Endothelial cell of umbilical vein (primary cell): ENCODE data around the gene NCF4. TPM values are rescaled to one million over a fixed set of nuclear protein-coding genes. Genes with fewer than 3 reads are reported as not detected.

Experiments used
- BruUV-seq: library from RNA; stranded (reverse); fragments of 400-500 nt; replicated peaks from 2 replicates; lab custom pipeline; 2021; lab: Mats Ljungman, UMichigan
- CTCF ChIA-PET: fragments of 300-600, 350-600 bp; sonication (Branson Sonifier 250); formaldehyde crosslinking; loops from one replicate; lab custom pipeline; 2021; ENCODE audit warnings: antibody characterized with exemption, inconsistent platforms; lab: Charles Lee
- POLR2A ChIA-PET: fragments of 300-600, 350-600 bp; sonication (Branson Sonifier 250); formaldehyde crosslinking; loops from one replicate; lab custom pipeline; 2021; ENCODE audit warnings: antibody characterized with exemption, inconsistent platforms; lab: Charles Lee
- DNase-seq: peaks from one replicate; pipeline ENCODE4 v3.0.0-alpha.2; 2011; ENCODE audit warnings: low read depth, low spot score
- FAIRE-seq: peaks from 2 replicates; lab custom pipeline; 2011; peaks lifted over from hg19 to GRCh38; lab: Jason Lieb, UNC
- H2AFZ ChIP-seq: 2 replicates; pipeline ENCODE4 v1.6.0; 2012; ENCODE audit warnings: low read depth, low read length, control low read depth, inconsistent platforms
- H3K27ac ChIP-seq: 2 replicates; pipeline ENCODE4 v1.5.1; 2011; ENCODE audit warnings: low read depth, mild to moderate bottlenecking, control low read depth, low read length, moderate library complexity; ENCODE audit not compliant: insufficient read depth
- H3K27me3 ChIP-seq, 2 experiments: 2 replicates each; pipeline versions ENCODE4 v1.6.0 to v1.6.1; 2011; ENCODE audit warnings: low read length in 2 of 2, mixed read lengths in 1 of 2; ENCODE audit not compliant: control insufficient read depth in 2 of 2, insufficient read depth in 2 of 2
- H3K36me3 ChIP-seq, 2 experiments: 2 replicates in 1 of 2; 3 replicates in 1 of 2; pipeline ENCODE4 v1.5.1; 2011; ENCODE audit warnings: low read length in 2 of 2, mild to moderate bottlenecking in 1 of 2, moderate library complexity in 1 of 2; ENCODE audit not compliant: control insufficient read depth in 2 of 2, insufficient read depth in 2 of 2; ENCODE audit errors: extremely low read depth in 1 of 2
- H3K4me1 ChIP-seq: 3 replicates; pipeline ENCODE4 v1.5.1; 2011; ENCODE audit warnings: mild to moderate bottlenecking, low read length; ENCODE audit not compliant: control insufficient read depth, insufficient read depth; ENCODE audit errors: extremely low read depth
- H3K4me2 ChIP-seq: 2 replicates; pipeline ENCODE4 v1.6.1; 2011; ENCODE audit warnings: low read length, control low read depth, mixed read lengths; ENCODE audit not compliant: insufficient read depth
- H3K4me3 ChIP-seq, 3 experiments: fragments of 200-600 bp in 1 of 3; sonication (generic), shearing (Covaris generic) in 1 of 3; replicated peaks in 1 of 3; 2 replicates each; pipeline ENCODE4 v1.5.1; 2011 to 2016; ENCODE audit warnings: control low read depth in 3 of 3, low read length in 3 of 3, mild to moderate bottlenecking in 2 of 3, inconsistent platforms in 1 of 3, low read depth in 1 of 3, moderate library complexity in 1 of 3; ENCODE audit not compliant: insufficient read depth in 1 of 3
- H3K79me2 ChIP-seq: 2 replicates; pipeline ENCODE4 v1.6.0; 2012; ENCODE audit warnings: low read length, inconsistent platforms; ENCODE audit not compliant: control insufficient read depth, insufficient read depth
- H3K9ac ChIP-seq: replicated peaks from 2 replicates; pipeline ENCODE3; 2011; ENCODE audit warnings: low read length, control low read depth; ENCODE audit not compliant: insufficient read depth; ENCODE audit errors: extremely low read depth
- H3K9me1 ChIP-seq: replicated peaks from 3 replicates; pipeline ENCODE4 v1.6.0; 2011; ENCODE audit warnings: mild to moderate bottlenecking, low read length; ENCODE audit not compliant: control insufficient read depth, insufficient read depth; ENCODE audit errors: extremely low read depth
- H3K9me3 ChIP-seq: replicated peaks from 2 replicates; pipeline ENCODE4 v1.5.1; 2012; ENCODE audit warnings: low read length, inconsistent platforms; ENCODE audit not compliant: control insufficient read depth, insufficient read depth
- H4K20me1 ChIP-seq: replicated peaks from 2 replicates; pipeline ENCODE3; 2011; ENCODE audit warnings: mild to moderate bottlenecking, low read length; ENCODE audit not compliant: control insufficient read depth, insufficient read depth; ENCODE audit errors: extremely low read depth
- EZH2 ChIP-seq: IDR thresholded peaks from 2 replicates; pipeline ENCODE4 v1.6.1; 2012; ENCODE audit warnings: borderline replicate concordance, low read depth, mild to moderate bottlenecking, moderate library complexity, low read length, inconsistent platforms; ENCODE audit not compliant: severe bottlenecking
- FOS ChIP-seq: IDR thresholded peaks from 2 replicates; pipeline ENCODE4 v1.6.1; 2011; ENCODE audit warnings: mild to moderate bottlenecking, low read length, moderate library complexity, borderline replicate concordance; ENCODE audit not compliant: insufficient read depth
- GATA2 ChIP-seq: IDR thresholded peaks from 2 replicates; pipeline ENCODE4 v1.7.0; 2011; ENCODE audit warnings: low read depth, mild to moderate bottlenecking, moderate library complexity, mixed read lengths, low read length; ENCODE audit not compliant: insufficient read length, insufficient read depth
- JUN ChIP-seq: IDR thresholded peaks from 2 replicates; pipeline ENCODE4 v1.6.1; 2011; ENCODE audit warnings: borderline replicate concordance, low read depth; ENCODE audit not compliant: insufficient read length, insufficient read depth
- MYC ChIP-seq: IDR thresholded peaks from one replicate; pipeline ENCODE4 v1.6.1; 2011; ENCODE audit warnings: mild to moderate bottlenecking, low read depth, low read length
- POLR2A ChIP-seq: IDR thresholded peaks from 2 replicates; pipeline ENCODE4 v1.6.1; 2012; ENCODE audit warnings: low read depth, mild to moderate bottlenecking, control low read depth, low read length
- POLR2AphosphoS5 ChIP-seq: IDR thresholded peaks from 2 replicates; pipeline ENCODE4 v1.6.1; 2012; ENCODE audit warnings: low read depth, mild to moderate bottlenecking, control low read depth, low read length, moderate library complexity; ENCODE audit not compliant: insufficient read depth
- dilution Hi-C: fragments of 300-500 bp; cut with MboI; formaldehyde crosslinking; loops from one replicate; pipeline ENCODE4 v1.15.0; 2019; ENCODE audit warnings: low sequenced_read_pairs; ENCODE audit not compliant: extremely low pct_ligation_motif_present
- intact Hi-C: fragments of 100-400 bp; cut with micrococcal nuclease; formaldehyde crosslinking; loops from one replicate; pipeline ENCODE4 v1.10.0; 2022
- polyA plus RNA-seq, 4 experiments: library from polyadenylated mRNA; depleted of rRNA in 3 of 4; stranded (reverse) in 3 of 4; unstranded in 1 of 4; fragments of >200 nt; gene quantifications; 2 replicates each; pipeline versions ENCODE4 v1.2.1 to v1.2.3, GENCODE V29; 2011 to 2012; ENCODE audit warnings: missing spikeins in 1 of 4
- total RNA-seq: library from RNA; stranded (reverse); gene quantifications from 2 replicates; pipeline ENCODE4 v1.2.3, GENCODE V29; 2021
- TF ChIP-seq, protein P1 (sequence below), 2 donors: IDR thresholded peaks; 1 replicate in 1 of 2; 2 replicates in 1 of 2; pipeline ENCODE4 v1.5.1; 2011; ENCODE audit warnings: low read length in 2 of 2, mild to moderate bottlenecking in 2 of 2, moderate library complexity in 2 of 2, control low read depth in 1 of 2, inconsistent platforms in 1 of 2, low read depth in 1 of 2; ENCODE audit not compliant: insufficient read depth in 1 of 2; ENCODE audit errors: extremely low read depth in 1 of 2
- TF ChIP-seq, protein P2 (sequence below): IDR thresholded peaks from 2 replicates; pipeline ENCODE4 v1.6.1; 2011; ENCODE audit not compliant: insufficient read depth, insufficient read length

Gene NCF4
- total and polyA plus RNA-seq, 2 donors (not counting 3 experiments of a cell fraction or from before 2014, with no cell fraction given): 0.07 TPM; not detected in 1

DNA sequence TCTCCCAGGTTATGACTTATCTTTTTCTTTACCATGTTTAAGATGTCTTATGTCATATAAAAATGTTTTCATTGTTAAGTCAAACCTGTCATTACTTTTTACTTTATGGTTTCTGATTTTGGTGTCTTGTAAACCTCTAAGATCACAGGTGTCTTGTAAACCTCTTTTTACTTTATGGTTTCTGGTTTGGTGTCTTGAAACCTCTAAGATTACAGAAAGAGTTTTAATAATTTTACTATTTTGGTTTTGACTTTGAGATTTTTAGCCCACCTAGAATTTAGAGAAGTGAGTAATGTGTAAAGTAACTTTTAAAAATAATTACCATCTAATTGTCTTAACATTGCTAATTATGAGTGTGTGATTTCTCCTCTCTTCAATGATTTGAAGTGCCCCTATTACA is 55.2 kb downstream of the NCF4 start:
- dilution Hi-C loops (no loop called here), intact Hi-C loops (no loop called here)
- Histone ChIP-seq H3K36me3 (peaks cover 0 to 3% of the 10 kb centered on the region in 2 experiments), H3K27ac (no peak overlapping the region), H2AFZ (no peak overlapping the region), H3K4me2 (no peak overlapping the region), H3K9ac (no peak overlapping the region), H4K20me1 (no peaks in the 10 kb centered on the region), H3K4me1 (peaks cover 25% of the 10 kb centered on the region), H3K79me2 (peaks cover 9% of the 10 kb centered on the region), H3K9me1 (no peaks in the 10 kb centered on the region), H3K9me3 (no peaks in the 10 kb centered on the region), H3K27me3 (no peaks in the 10 kb centered on the region), H3K4me3 (no peak overlapping the region)
- CTCF ChIA-PET: no interaction called here
- POLR2A ChIA-PET: no interaction called here
- no peak for DNase-seq
- BruUV-seq: no TSS peak
- no peak for FAIRE-seq
- TF ChIP-seq POLR2AphosphoS5 (no peak), JUN (no peak), MYC (no peak), FOS (no peak), GATA2 (no peak), EZH2 (no peak), POLR2A (no peak)
- TF ChIP-seq, protein P1, sequence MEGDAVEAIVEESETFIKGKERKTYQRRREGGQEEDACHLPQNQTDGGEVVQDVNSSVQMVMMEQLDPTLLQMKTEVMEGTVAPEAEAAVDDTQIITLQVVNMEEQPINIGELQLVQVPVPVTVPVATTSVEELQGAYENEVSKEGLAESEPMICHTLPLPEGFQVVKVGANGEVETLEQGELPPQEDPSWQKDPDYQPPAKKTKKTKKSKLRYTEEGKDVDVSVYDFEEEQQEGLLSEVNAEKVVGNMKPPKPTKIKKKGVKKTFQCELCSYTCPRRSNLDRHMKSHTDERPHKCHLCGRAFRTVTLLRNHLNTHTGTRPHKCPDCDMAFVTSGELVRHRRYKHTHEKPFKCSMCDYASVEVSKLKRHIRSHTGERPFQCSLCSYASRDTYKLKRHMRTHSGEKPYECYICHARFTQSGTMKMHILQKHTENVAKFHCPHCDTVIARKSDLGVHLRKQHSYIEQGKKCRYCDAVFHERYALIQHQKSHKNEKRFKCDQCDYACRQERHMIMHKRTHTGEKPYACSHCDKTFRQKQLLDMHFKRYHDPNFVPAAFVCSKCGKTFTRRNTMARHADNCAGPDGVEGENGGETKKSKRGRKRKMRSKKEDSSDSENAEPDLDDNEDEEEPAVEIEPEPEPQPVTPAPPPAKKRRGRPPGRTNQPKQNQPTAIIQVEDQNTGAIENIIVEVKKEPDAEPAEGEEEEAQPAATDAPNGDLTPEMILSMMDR (IDR thresholded peaks at IDR 0.05; ENCODE audit: extremely low read depth in 1 of 2, insufficient read depth in 1 of 2, low read depth in 1 of 2, low read length in 2 of 2): no peak
- TF ChIP-seq, protein P2, sequence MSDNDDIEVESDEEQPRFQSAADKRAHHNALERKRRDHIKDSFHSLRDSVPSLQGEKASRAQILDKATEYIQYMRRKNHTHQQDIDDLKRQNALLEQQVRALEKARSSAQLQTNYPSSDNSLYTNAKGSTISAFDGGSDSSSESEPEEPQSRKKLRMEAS: no peak
